PFSK-1 (cell line): ENCODE data around the gene PHLPP2.

Source experiments
- FOXP2 ChIP-seq: optimal IDR thresholded peaks from 2 replicates; pipeline ENCODE3; 2011; ENCODE audit warnings: borderline replicate concordance, control low read depth, inconsistent platforms; ENCODE audit not compliant: insufficient read depth; ENCODE audit errors: extremely low read length, extremely low read depth
- POLR2AphosphoS5 ChIP-seq: IDR thresholded peaks from 2 replicates; pipeline ENCODE4 v1.6.1; 2012; ENCODE audit warnings: low read depth, mild to moderate bottlenecking, control low read depth, low read length, moderate library complexity
- SIN3A ChIP-seq: IDR thresholded peaks from 2 replicates; pipeline ENCODE4 v1.6.1; 2012; ENCODE audit warnings: mild to moderate bottlenecking, low read length, moderate library complexity, borderline replicate concordance; ENCODE audit not compliant: insufficient read depth
- TAF1 ChIP-seq: IDR thresholded peaks from 2 replicates; pipeline ENCODE4 v1.6.1; 2012; ENCODE audit warnings: low read length, control low read depth, borderline replicate concordance; ENCODE audit not compliant: insufficient read depth
- TF ChIP-seq, protein P1 (sequence below), 2 experiments: IDR thresholded peaks; 2 replicates each; pipeline versions ENCODE4 v1.6.1 to v1.8.0; 2011 to 2012; ENCODE audit warnings: low read depth in 2 of 2, low read length in 2 of 2, control low read depth in 1 of 2, inconsistent platforms in 1 of 2, mild to moderate bottlenecking in 1 of 2, moderate library complexity in 1 of 2; ENCODE audit not compliant: insufficient read depth in 1 of 2

PHLPP2 gene

GRCh38 chr16:71629278-71630016 lies 95.1 kb downstream of the PHLPP2 start:
- no peak for TF ChIP-seq SIN3A
- TF ChIP-seq TAF1, result no peak
- TF ChIP-seq, protein P1, sequence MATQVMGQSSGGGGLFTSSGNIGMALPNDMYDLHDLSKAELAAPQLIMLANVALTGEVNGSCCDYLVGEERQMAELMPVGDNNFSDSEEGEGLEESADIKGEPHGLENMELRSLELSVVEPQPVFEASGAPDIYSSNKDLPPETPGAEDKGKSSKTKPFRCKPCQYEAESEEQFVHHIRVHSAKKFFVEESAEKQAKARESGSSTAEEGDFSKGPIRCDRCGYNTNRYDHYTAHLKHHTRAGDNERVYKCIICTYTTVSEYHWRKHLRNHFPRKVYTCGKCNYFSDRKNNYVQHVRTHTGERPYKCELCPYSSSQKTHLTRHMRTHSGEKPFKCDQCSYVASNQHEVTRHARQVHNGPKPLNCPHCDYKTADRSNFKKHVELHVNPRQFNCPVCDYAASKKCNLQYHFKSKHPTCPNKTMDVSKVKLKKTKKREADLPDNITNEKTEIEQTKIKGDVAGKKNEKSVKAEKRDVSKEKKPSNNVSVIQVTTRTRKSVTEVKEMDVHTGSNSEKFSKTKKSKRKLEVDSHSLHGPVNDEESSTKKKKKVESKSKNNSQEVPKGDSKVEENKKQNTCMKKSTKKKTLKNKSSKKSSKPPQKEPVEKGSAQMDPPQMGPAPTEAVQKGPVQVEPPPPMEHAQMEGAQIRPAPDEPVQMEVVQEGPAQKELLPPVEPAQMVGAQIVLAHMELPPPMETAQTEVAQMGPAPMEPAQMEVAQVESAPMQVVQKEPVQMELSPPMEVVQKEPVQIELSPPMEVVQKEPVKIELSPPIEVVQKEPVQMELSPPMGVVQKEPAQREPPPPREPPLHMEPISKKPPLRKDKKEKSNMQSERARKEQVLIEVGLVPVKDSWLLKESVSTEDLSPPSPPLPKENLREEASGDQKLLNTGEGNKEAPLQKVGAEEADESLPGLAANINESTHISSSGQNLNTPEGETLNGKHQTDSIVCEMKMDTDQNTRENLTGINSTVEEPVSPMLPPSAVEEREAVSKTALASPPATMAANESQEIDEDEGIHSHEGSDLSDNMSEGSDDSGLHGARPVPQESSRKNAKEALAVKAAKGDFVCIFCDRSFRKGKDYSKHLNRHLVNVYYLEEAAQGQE (IDR thresholded peaks at IDR 0.05; ENCODE audit: insufficient read depth in 1 of 2, low read depth in 2 of 2, low read length in 2 of 2), result no peak

DNA sequence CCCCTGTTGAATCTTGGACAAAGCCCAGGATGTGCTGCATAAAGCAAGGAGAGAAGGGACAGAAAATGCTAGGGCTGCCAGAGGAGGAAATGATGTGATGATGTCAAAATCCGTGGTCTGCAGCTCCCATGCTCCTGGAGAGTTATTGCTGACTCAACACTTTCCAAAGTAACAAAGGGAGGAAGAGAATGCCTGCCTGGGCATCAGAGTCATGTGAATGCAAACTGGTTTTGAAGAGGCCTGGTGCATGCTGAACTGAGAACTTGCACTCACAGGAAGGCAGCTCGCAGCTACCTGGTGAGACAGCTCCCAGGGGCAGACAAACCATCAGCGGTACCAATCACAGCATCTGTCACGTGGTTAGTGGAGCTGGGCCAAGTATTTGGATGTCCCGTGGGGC lies 95.7 kb downstream of the PHLPP2 start:
- TF ChIP-seq FOXP2 (no peak), SIN3A (no peak), POLR2AphosphoS5 (no peak), TAF1 (no peak)
- TF ChIP-seq, protein P1 (IDR thresholded peaks at IDR 0.05; ENCODE audit: insufficient read depth in 1 of 2, low read depth in 2 of 2, low read length in 2 of 2), result no peak

- TF ChIP-seq TAF1 (no peak), FOXP2 (no peak), POLR2AphosphoS5 (no peak), SIN3A (no peak)
- TF ChIP-seq, protein P1 (IDR thresholded peaks at IDR 0.05; ENCODE audit: insufficient read depth in 1 of 2, low read depth in 2 of 2, low read length in 2 of 2), result no peak
These were observed 96.7 kb downstream of the PHLPP2 start for GRCh38 chr16:71627731-71628181.

DNA sequence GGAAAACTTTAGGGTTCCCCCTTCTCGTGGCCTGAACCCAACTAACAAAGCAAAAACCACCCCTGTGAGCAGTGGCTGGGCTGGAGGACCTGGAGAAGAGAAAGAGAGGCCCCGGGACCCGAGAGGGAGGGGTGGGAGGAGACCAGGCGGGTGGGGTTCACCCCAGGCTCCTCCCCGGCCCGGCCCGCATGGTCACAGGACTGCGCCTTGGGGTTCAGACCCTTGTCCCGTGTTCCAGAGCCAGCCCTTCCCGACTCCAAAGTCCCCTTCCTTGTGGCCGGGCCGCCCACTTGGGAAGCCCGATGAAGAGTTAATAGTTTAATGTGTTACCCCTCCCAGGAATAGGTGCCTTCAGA lies 97.7 kb downstream of the PHLPP2 start:
- TF ChIP-seq TAF1, result no peak
- TF ChIP-seq, protein P1 (IDR thresholded peaks at IDR 0.05; ENCODE audit: insufficient read depth in 1 of 2, low read depth in 2 of 2, low read length in 2 of 2), result no peak
- no peak for TF ChIP-seq SIN3A
- TF ChIP-seq POLR2AphosphoS5, result no peak
- no peak for TF ChIP-seq FOXP2
